COR-L47 (cell line): ENCODE results near the gene NR2F1.

Source experiments
- DNase-seq: peaks from one replicate; lab custom pipeline; 2025; lab: John Stamatoyannopoulos, UW

Gene NR2F1

GRCh38 chr5:93591323-93591945, 8.4 kb downstream of the NR2F1 start:
- no peak for DNase-seq

DNA sequence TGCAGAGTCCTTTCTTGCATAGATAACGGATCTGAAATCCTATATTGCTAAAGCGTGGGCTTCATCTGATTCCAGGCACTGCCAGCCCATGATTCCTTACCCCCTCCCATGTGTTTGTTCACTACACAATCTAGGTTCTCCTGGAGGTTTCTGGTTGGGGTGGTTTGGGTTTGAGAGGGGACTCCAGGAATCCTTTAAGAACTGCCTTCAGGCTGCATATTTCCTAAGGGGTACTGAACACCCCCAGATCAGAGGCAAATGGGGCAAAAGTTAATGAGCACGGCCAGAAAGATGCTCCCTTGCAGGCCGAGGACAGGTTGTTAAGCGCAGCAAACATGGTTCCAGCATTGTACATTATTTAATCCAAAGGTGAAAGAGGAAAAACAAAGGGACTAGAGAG, 9.9 kb downstream of the NR2F1 start:
- DNase-seq: no peak

GRCh38 chr5:93593476-93594131, 10.6 kb downstream of the NR2F1 start:
- no peak for DNase-seq

DNA sequence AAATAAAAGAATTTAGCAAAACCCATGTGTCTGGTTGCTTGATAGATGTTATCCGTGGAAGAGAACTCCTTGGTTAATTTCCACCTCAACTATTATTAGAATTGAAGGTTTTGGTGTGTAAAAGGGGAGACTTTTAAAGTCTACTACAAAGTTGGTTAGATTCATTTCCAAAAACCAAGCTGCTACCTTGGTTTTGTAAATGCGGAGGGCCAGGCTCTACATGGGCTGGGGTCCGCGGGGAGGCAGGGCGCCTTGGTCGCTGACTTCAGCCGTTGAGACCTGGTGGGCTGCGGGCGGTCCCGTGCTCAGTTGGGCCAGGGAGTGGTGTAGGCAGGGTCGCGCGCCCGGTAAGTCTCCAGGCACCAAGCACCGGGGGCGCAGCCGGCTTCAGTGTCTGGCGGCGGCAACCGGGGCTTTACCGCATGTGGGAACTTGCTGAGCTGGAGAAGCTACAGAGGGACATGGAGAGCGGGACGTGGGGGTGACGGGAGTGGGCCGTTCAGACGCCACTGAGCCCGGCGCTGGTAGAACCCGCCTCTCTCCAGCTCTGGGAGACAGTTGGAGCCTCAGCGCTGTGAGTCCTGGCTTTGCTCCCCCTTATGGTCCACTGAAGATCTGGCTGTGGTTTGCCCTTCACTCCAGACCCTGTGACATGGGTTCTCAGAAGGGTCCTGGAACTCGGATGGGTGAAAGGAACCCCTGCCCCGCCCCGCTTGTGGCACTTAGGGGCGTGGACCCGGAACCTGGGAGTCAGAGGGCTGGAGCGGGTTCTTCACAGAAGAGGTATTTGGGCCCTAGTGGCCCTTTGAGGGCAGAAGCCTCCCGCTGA, 11.8 kb downstream of the NR2F1 start:
- no peak for DNase-seq

DNA sequence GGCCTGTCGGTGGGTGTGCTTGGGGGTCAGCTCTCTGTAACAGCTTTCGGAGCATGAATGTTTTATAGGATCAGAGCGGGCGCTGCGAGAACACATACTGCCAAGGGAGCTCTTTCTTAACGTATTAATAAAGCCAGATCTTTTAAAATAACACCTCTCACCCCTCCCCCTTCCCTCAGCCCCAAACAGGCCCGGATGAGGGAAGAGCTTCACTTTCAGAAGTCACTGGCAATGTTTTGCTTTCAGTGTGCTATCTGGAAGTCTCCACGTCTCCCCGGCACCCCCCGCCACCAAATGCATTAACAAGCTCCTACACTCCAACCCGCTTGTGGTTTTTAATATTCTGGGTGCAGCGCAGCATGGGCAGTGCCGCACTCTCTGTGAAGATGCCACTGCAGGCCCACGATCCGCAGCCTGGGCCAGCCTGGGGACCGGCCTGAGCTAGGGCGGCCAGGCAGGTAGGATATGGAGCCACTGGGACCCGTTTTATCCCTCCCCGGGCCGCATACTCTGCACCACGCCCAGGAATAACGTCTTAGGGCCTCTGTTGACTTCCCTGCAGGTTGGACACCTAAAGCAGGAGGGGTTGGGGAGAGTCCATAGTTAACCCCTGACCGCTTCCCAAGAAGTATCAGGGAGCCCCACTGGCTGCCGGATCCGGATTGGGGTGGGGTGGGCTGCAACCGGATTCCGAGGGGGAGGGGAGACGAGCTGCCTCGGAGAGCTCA, 12.6 kb downstream of the NR2F1 start:
- no peak for DNase-seq

- no peak for DNase-seq
These were observed 13.3 kb downstream of the NR2F1 start for GRCh38 chr5:93596310-93596675.

DNA sequence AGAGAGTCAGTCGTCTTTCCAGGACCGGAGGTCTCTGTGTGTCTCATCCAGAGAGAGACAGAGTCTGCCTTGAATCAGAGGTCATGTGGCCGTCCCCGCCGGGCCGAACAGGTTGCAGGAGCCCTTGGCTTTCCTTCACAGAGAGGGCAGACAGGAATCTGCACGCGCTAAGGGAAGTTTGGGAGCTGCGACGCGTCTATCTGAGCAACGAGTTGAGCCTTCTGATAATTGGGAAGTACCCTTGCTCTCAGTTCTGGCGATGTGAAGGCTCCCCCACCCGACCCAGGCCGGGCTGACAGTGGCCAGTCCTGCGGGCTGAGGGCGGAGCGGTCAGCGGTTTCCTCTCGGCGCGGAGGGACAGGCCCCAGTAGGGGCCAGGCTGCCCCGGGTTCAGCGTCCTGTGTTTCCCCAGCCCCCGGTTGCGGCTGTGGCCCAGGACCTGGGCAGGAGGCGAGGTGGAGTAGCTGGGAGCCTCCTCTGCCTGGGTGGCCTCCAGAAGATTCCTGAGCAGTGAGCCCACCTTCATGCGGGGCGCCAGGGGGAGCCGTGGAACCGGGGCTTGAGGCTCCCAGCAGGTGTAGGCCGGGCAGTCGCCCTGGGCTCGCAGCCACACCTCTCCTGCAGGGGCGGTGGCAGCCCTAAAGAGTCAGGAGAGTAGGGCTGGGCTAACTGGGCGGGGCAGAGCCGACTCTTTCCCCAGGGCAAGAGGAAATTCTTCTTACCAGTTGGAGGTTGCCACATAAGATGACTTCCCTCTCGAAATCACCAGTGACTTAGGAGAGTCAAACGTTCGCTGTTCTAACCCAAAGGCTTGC, 13.9 kb downstream of the NR2F1 start:
- peak; percentile 37 for DNase-seq

DNA sequence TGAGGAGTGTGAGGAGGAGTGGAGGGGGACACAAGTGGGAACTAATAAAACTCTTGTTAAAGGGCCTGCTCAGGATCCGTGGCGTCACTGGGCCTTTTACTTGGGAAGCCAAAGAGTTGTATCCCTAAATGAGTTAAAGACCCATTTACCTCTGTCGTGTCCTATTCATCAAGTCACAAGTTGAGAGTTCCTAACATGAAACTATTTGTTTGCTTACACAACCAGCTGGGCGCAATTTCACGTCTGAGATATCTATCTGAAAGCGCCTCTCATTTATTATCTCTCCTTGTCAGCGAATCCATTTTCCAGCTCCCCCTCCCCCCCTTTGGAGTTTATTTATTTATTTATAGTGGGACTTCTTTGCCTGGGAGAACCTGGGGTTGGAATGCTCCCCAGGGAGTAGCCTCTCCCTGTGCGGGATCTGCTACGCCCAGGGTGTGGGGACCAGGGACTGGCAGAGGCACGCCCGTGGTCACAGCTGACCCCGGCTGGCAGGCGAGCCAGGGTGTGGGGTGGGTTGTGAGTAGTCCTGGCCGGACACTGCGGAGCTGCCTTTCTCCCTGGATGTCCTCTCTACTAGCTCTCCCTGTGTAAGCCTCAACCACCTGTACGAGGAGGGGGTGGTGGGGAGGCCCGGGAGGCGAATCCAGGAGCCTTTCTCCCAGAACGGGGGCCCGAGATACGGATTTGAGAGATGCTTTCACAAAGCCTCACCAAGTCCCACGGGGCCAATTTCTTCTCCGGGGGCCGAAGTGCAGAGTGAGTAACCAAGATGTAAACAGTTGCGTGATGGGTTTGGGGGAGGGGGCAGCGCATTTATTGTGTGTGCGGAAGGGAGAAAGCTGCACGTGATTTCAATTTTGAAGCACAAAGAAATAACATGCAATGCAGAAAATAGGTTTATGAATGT, 15.3 kb downstream of the NR2F1 start:
- DNase-seq: no peak

DNA sequence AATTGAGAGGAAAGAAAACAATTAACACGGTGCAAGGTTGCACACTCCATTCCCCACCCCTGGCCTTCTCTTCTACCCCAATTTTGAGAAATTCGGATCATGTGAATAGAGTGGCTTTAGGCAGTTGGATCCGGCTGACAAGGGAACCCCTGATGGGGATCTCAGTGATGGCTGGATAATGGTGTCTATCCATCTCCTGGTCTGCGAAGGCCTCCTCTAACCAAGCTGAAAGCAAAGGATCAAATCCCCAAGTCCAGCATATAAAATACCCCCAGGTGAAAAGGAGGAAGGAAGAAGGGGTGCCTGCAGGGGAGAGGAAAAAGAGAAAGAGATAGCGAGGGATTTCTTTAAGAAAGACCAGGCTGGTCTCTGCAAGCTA, 16.0 kb downstream of the NR2F1 start:
- no peak for DNase-seq

- DNase-seq: no peak
These were observed 16.5 kb downstream of the NR2F1 start for GRCh38 chr5:93599399-93600120.

- no peak for DNase-seq
These were observed 17.5 kb downstream of the NR2F1 start for GRCh38 chr5:93600409-93601070.

GRCh38 chr5:93601071-93601801, 18.2 kb downstream of the NR2F1 start:
- DNase-seq: no peak

DNA sequence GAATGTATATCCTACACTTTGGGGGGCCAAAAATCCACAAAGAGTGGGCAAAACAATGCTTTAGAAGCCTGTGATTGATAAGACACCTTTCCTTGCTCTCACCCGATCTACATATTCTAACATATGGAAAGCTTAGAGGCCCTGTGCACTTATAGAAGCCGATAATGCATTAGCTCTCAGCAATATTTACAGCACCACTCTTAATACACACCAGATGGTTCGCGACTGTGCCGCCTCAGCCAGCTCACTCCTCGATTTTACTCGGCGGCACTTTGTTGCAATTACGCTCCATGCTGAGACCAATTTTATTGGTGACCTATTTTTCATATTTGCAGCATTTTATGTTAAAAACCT, 18.8 kb downstream of the NR2F1 start:
- DNase-seq: no peak

DNA sequence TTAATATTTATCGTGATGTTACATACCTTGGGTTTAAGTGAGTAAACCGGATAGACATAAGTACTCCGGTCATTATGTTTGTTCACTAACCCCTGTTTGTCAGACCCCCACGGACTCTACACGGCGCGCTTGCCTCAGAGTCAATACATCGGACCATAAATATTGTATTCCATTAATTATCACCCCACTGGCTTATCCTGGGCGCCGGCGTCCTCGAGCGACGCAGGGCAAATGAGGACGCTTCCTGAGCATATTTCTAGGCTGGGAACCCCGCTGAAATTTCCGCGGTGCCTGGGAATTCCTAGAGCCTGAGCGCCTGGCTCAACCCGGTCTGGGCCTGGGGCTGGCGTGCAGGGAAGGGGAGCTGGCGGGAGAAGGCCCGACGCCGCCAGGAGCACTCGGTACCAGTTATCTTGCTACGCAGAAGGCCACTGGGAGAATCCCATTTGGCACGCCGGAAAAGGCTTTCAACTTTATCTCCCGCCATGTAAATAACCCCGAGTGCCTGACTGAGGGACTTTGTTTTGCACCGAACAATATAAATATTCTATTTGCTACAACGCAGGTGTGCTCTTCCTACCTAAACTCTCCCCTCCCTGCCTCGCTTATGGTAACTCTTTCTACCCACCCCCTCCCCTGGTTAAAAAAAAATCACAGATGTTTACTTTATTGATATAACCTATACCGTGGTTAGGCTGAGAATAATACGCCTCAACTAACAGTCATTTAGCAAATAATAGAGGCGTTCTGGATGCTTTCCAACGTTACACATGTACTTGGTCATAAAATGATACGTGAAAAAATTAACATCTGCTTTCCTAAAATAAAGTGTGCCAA, 19.4 kb downstream of the NR2F1 start:
- DNase-seq: peak; percentile 86

GRCh38 chr5:93603078-93603792, 20.2 kb downstream of the NR2F1 start:
- no peak for DNase-seq

- no peak for DNase-seq
These were observed 21.0 kb downstream of the NR2F1 start for GRCh38 chr5:93603793-93604643.
